ENCODE results near the gene FIS1. TPM values are rescaled to one million over a fixed set of nuclear protein-coding genes. Genes with fewer than 3 reads are reported as not detected.

The FIS1 gene
- total and polyA plus RNA-seq, 7 donors = 190 to 443 (median 284) TPM

GRCh38 chr7:101195884-101196283 lies 49.0 kb downstream of the FIS1 start:
- WGBS, 2 donors = 87 to 93% methylated on average over 17 of the region's 17 CpGs
- TF ChIP-seq CTCF (IDR thresholded peaks at IDR 0.05) = no peak
- no peak for TF ChIP-seq POLR2A (IDR thresholded peaks at IDR 0.05)
- TF ChIP-seq EP300 (IDR thresholded peaks at IDR 0.05) = no peak
- no peak for TF ChIP-seq POLR2AphosphoS5 (IDR thresholded peaks at IDR 0.05)
- Histone ChIP-seq H3K9me3 (no peaks in the 10 kb centered on the region), H3K27me3 (peaks cover 2 to 71% (median 16%) of the 10 kb centered on the region in 3 donors), H3K27ac (no peak overlapping the region), H3K4me1 (no peaks in the 10 kb centered on the region), H3K4me3 (no peak overlapping the region), H3K36me3 (no peaks in the 10 kb centered on the region)
- no peak for DNase-seq
- intact Hi-C loops (cut with DNase I) = loop anchor here (10.0 kb wide), 1 partner anchor 51 kb away; no protein-coding TSS in a partner anchor

Small RNAs within 50 kb of the gene (small RNA-seq; reads per million reads assigned to genes)
- gene RNU6-1104P = 0 reads per million in 3 donors

Other genes with a start within 250 kb of the FIS1 start
- gene MUC17, start 225.0 kb downstream of the FIS1 start, total RNA-seq = under 1 TPM in 2 of 4 donors, not detected in 2; under 0.01 to 0.83 TPM
- 1 to 10 TPM; 1.2 to 5.4 (median 5.1) TPM for gene MUC17, start 225.0 kb downstream of the FIS1 start, polyA plus RNA-seq
- 10 to 100 TPM; 11.8 to 23.3 (median 13.7) TPM for gene TRIM56, start 159.6 kb downstream of the FIS1 start, total RNA-seq
- gene TRIM56, start 159.6 kb downstream of the FIS1 start, polyA plus RNA-seq = 10 to 100 TPM in 1 of 3 donors, 1 to 10 TPM in 2; 6.0 to 25.6 (median 7.2) TPM
- 10 to 100 TPM in 2 of 4 donors, 1 to 10 TPM in 2; 1.5 to 21.3 (median 11.7) TPM for gene SERPINE1, start 118.0 kb downstream of the FIS1 start, total RNA-seq
- 10 to 100 TPM in 1 of 3 donors, 1 to 10 TPM in 1, under 1 TPM in 1; 0.46 to 10.0 (median 1.8) TPM for gene SERPINE1, start 118.0 kb downstream of the FIS1 start, polyA plus RNA-seq
- 10 to 100 TPM; 15.8 to 31.4 (median 26.9) TPM for gene AP1S1, start 90.6 kb downstream of the FIS1 start, total RNA-seq
- gene AP1S1, start 90.6 kb downstream of the FIS1 start, polyA plus RNA-seq = 100 to 1,000 TPM; 100 to 135 (median 132) TPM
- under 1 TPM in 2 of 4 donors, not detected in 2; 0.55 to 0.68 TPM for gene VGF, start 79.5 kb downstream of the FIS1 start, total RNA-seq
- gene VGF, start 79.5 kb downstream of the FIS1 start, polyA plus RNA-seq = under 1 TPM in 1 of 3 donors, not detected in 2; 0.54 TPM
- gene NAT16, start 64.8 kb downstream of the FIS1 start, total RNA-seq = not detected
- under 1 TPM in 1 of 3 donors, not detected in 2; 0.23 TPM for gene NAT16, start 64.8 kb downstream of the FIS1 start, polyA plus RNA-seq
- gene MOGAT3, start 44.0 kb downstream of the FIS1 start, total RNA-seq = not detected
- gene MOGAT3, start 44.0 kb downstream of the FIS1 start, polyA plus RNA-seq = 10 to 100 TPM in 1 of 3 donors, 1 to 10 TPM in 2; 3.6 to 27.2 (median 3.7) TPM
- 10 to 100 TPM; 23.9 to 36.6 (median 26.4) TPM for gene PLOD3, start 27.5 kb downstream of the FIS1 start, total RNA-seq
- gene PLOD3, start 27.5 kb downstream of the FIS1 start, polyA plus RNA-seq = 10 to 100 TPM; 18.0 to 57.3 (median 24.3) TPM
- gene ZNHIT1, start 26.9 kb downstream of the FIS1 start, total RNA-seq = 10 to 100 TPM; 64.8 to 97.4 (median 84.7) TPM
- 100 to 1,000 TPM; 126 to 200 (median 154) TPM for gene ZNHIT1, start 26.9 kb downstream of the FIS1 start, polyA plus RNA-seq
- gene CLDN15, start 7.3 kb downstream of the FIS1 start, total RNA-seq = 10 to 100 TPM in 1 of 4 donors, 1 to 10 TPM in 3; 2.5 to 16.3 (median 3.9) TPM
- gene CLDN15, start 7.3 kb downstream of the FIS1 start, polyA plus RNA-seq = 10 to 100 TPM in 1 of 3 donors, 1 to 10 TPM in 2; 3.6 to 14.2 (median 9.0) TPM
- 10 to 100 TPM; 30.7 to 38.5 (median 32.0) TPM for gene IFT22, start 76.7 kb upstream of the FIS1 start, total RNA-seq
- gene IFT22, start 76.7 kb upstream of the FIS1 start, polyA plus RNA-seq = 10 to 100 TPM in 2 of 3 donors, 1 to 10 TPM in 1; 7.6 to 19.2 (median 11.9) TPM
- not detected for gene COL26A1, start 117.8 kb upstream of the FIS1 start, total RNA-seq
- gene COL26A1, start 117.8 kb upstream of the FIS1 start, polyA plus RNA-seq = under 1 TPM in 1 of 3 donors, not detected in 2; 0.13 TPM